Measurements from ENCODE around the gene TINCR.

The TINCR gene

DNA sequence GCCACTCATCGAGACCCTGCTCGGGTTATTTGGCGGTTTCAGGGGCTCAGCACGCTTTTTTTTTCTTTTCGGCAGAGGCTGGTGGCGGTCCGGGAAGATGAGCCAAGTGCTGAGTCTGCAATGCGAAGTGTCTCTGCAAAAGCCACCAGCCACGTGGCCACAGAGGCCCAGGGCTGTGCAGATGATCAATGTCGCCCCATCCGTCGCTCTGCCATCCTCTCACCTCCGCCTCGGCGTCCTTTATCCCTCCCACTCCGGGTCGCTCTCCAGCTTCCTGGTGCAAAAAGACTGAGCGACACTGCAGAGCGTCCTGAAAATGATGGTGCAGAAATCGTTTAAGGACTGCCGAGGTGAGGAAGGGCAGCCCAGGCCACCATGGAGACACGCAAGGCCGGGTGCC lies 55.0 kb downstream of the TINCR start:
- no peak for DNase-seq (ENCODE audit: low read depth in 2 of 2)

Data from stimulated activated CD8-positive, alpha-beta memory T cell treated with anti-CD3 and anti-CD28 coated beads, Interleukin-15, amount 100 ng/mL, for 4 hours (primary cell).